Retinal pigment epithelial cell (primary cell): ENCODE data around the gene TAB2.

Experiments used
- DNase-seq: peaks from one replicate; pipeline ENCODE4 v3.0.0-alpha.2; 2010; ENCODE audit warnings: low read depth
- H3K4me3 ChIP-seq: 2 replicates; pipeline ENCODE4 v1.5.1; 2011; ENCODE audit warnings: mild to moderate bottlenecking, low read length, control low read depth, moderate library complexity
- CTCF ChIP-seq: conservative IDR thresholded peaks from 2 replicates; pipeline ENCODE4 v1.5.1; 2011; ENCODE audit warnings: low read depth, low read length, control low read depth, inconsistent platforms

The TAB2 gene

GRCh38 chr6:149306967-149307366 lies 10.5 kb upstream of the TAB2 start:
- H3K4me3 ChIP-seq, result no peak overlapping the region
- no peak for TF ChIP-seq CTCF
- no peak for DNase-seq

- TF ChIP-seq CTCF, result no peak
- DNase-seq, result no peak
- H3K4me3 ChIP-seq, result no peak overlapping the region
Observed at GRCh38 chr6:149311293-149311692, 6.2 kb upstream of the TAB2 start.

GRCh38 chr6:149311766-149312165 lies 5.7 kb upstream of the TAB2 start:
- no peak for DNase-seq
- no peak overlapping the region for H3K4me3 ChIP-seq
- no peak for TF ChIP-seq CTCF

- DNase-seq, result no peak
- no peak for TF ChIP-seq CTCF
- no peak overlapping the region for H3K4me3 ChIP-seq
Observed at GRCh38 chr6:149313070-149313469, 4.4 kb upstream of the TAB2 start.

- TF ChIP-seq CTCF, result no peak
- DNase-seq, result no peak
- H3K4me3 ChIP-seq, result no peak overlapping the region
Observed at GRCh38 chr6:149313861-149314260, 3.7 kb upstream of the TAB2 start.

GRCh38 chr6:149314325-149314905 lies 3.1 kb upstream of the TAB2 start:
- no peak for TF ChIP-seq CTCF
- DNase-seq, result no peak

GRCh38 chr6:149316108-149316727 lies 1.3 kb upstream of the TAB2 start:
- TF ChIP-seq CTCF, result no peak
- H3K4me3 ChIP-seq, result peak overlapping the region; percentile 84
- no peak for DNase-seq

More at GRCh38 chr6:149314325-149314905, 3.1 kb upstream of the TAB2 start:
- H3K4me3 ChIP-seq, result no peak overlapping the region
